IMR-90 (cell line): Measurements from ENCODE around the gene ASXL2. TPM values are rescaled to one million over a fixed set of nuclear protein-coding genes. Genes with fewer than 3 reads are reported as not detected.
"Not testable (repeated sequence)": the region's sequence is repeated elsewhere in the genome, so short reads cannot be mapped to it uniquely, and the experiment has no call there.

ENCODE experiments used
- ATAC-seq: fragments of 200-7000 bp; cut with Tn5 transposase; 2 replicates; pipeline ENCODE4 v1.9.1; 2020; ENCODE audit warnings: low read depth, mild to moderate bottlenecking, moderate library complexity
- BruUV-seq: library from RNA; stranded (reverse); fragments of 400-500 nt; replicated peaks from 2 replicates; lab custom pipeline; 2021; lab: Mats Ljungman, UMichigan
- CTCF ChIA-PET: fragments of 300-600 bp; formaldehyde crosslinking; extraction: SDS; loops from one replicate; lab custom pipeline; 2021; ENCODE audit warnings: antibody characterized with exemption; lab: Yijun Ruan, JAX
- POLR2A ChIA-PET: fragments of 300-600 bp; sonication (Branson Sonifier 250); formaldehyde crosslinking; loops from one replicate; lab custom pipeline; 2022; ENCODE audit warnings: antibody characterized with exemption; ENCODE audit not compliant: unreplicated experiment; lab: Charles Lee
- DNase-seq: peaks from one replicate; pipeline ENCODE4 v3.0.0; 2013
- H2AFZ ChIP-seq: replicated peaks from 2 replicates; pipeline ENCODE3; 2013; ENCODE audit warnings: low read length, mild to moderate bottlenecking; ENCODE audit not compliant: poor library complexity
- H2AK5ac ChIP-seq: 2 replicates; pipeline ENCODE4 v1.6.1; 2013; ENCODE audit warnings: low read depth, low read length, inconsistent platforms
- H2AK9ac ChIP-seq: replicated peaks from 2 replicates; pipeline ENCODE3; 2013; ENCODE audit warnings: mild to moderate bottlenecking, low read depth, low read length, moderate library complexity; ENCODE audit not compliant: poor library complexity
- H2BK120ac ChIP-seq: 2 replicates; pipeline ENCODE4 v1.6.1; 2013; ENCODE audit warnings: low read depth, low read length, inconsistent platforms
- H2BK15ac ChIP-seq: 3 replicates; pipeline ENCODE4 v1.6.1; 2013; ENCODE audit warnings: low read depth, low read length, inconsistent platforms
- H2BK20ac ChIP-seq: 2 replicates; pipeline ENCODE4 v1.6.1; 2013; ENCODE audit warnings: low read depth, mild to moderate bottlenecking, inconsistent platforms, low read length, moderate library complexity
- H2BK5ac ChIP-seq: 2 replicates; pipeline ENCODE4 v1.6.1; 2013; ENCODE audit warnings: mild to moderate bottlenecking, low read depth, low read length, inconsistent platforms; ENCODE audit not compliant: poor library complexity, severe bottlenecking
- H3K14ac ChIP-seq: replicated peaks from 2 replicates; pipeline ENCODE4 v1.6.1; 2013; ENCODE audit warnings: low read depth, low read length, inconsistent platforms
- H3K18ac ChIP-seq: 2 replicates; pipeline ENCODE4 v1.6.1; 2013; ENCODE audit warnings: low read depth, low read length, control low read depth
- H3K23ac ChIP-seq: 2 replicates; pipeline ENCODE4 v1.6.1; 2013; ENCODE audit warnings: low read depth, low read length, inconsistent platforms
- H3K27ac ChIP-seq: 2 replicates; pipeline ENCODE4 v1.5.1; 2013; ENCODE audit warnings: mild to moderate bottlenecking, control low read depth, low read length; ENCODE audit not compliant: insufficient read depth
- H3K27me3 ChIP-seq: 2 replicates; pipeline ENCODE4 v1.6.1; 2013; ENCODE audit warnings: low read length; ENCODE audit not compliant: control insufficient read depth, insufficient read depth
- H3K36me3 ChIP-seq: 2 replicates; pipeline ENCODE4 v1.6.1; 2013; ENCODE audit warnings: low read length, mixed read lengths; ENCODE audit not compliant: control insufficient read depth, insufficient read depth
- H3K4ac ChIP-seq: 2 replicates; pipeline ENCODE4 v1.6.1; 2013; ENCODE audit warnings: low read depth, low read length, inconsistent platforms
- H3K4me1 ChIP-seq: 2 replicates; pipeline ENCODE4 v1.6.1; 2013; ENCODE audit warnings: low read length, mixed read lengths; ENCODE audit not compliant: control insufficient read depth, insufficient read depth
- H3K4me2 ChIP-seq: 2 replicates; pipeline ENCODE4 v1.6.1; 2013; ENCODE audit warnings: low read depth, mild to moderate bottlenecking, control low read depth, low read length, moderate library complexity
- H3K4me3 ChIP-seq: 2 replicates; pipeline ENCODE4 v1.5.1; 2013; ENCODE audit warnings: low read depth, mild to moderate bottlenecking, control low read depth, low read length, moderate library complexity; ENCODE audit not compliant: insufficient read depth
- H3K56ac ChIP-seq: 2 replicates; pipeline ENCODE4 v1.6.1; 2013; ENCODE audit warnings: low read length, inconsistent platforms; ENCODE audit not compliant: insufficient read depth; ENCODE audit errors: extremely low read depth
- H3K79me1 ChIP-seq, 2 experiments: 2 replicates each; pipeline ENCODE4 v1.6.1; 2013; ENCODE audit warnings: low read length in 2 of 2, inconsistent platforms in 1 of 2, low read depth in 1 of 2
- H3K9ac ChIP-seq: 2 replicates; pipeline ENCODE4 v1.6.1; 2013; ENCODE audit warnings: low read depth, low read length, control low read depth
- H3K9me1 ChIP-seq: 2 replicates; pipeline ENCODE4 v1.6.1; 2013; ENCODE audit warnings: low read length, inconsistent platforms; ENCODE audit not compliant: insufficient read depth
- H3K9me3 ChIP-seq: 2 replicates; pipeline ENCODE4 v1.6.1; 2013; ENCODE audit warnings: low read length; ENCODE audit not compliant: control insufficient read depth, insufficient read depth
- H4K20me1 ChIP-seq: 2 replicates; pipeline ENCODE4 v1.6.1; 2013; ENCODE audit warnings: low read length, inconsistent platforms; ENCODE audit not compliant: insufficient read depth
- H4K5ac ChIP-seq: 2 replicates; pipeline ENCODE4 v1.6.1; 2013; ENCODE audit warnings: mild to moderate bottlenecking, low read depth, low read length, control low read depth
- H4K8ac ChIP-seq, 2 experiments: 2 replicates each; pipeline ENCODE4 v1.6.1; 2013; ENCODE audit warnings: low read depth in 2 of 2, low read length in 2 of 2, control low read depth in 1 of 2, inconsistent platforms in 1 of 2
- H4K91ac ChIP-seq: 2 replicates; pipeline ENCODE4 v1.6.1; 2013; ENCODE audit warnings: low read depth, low read length, inconsistent platforms; ENCODE audit not compliant: insufficient read depth
- WGBS, 2 experiments: methylation state at CpG; one replicate each; pipeline versions ENCODE4 v1.1.5 to v1.1.7; 2013; ENCODE audit warnings: missing lambda C conversion rate in 2 of 2; ENCODE audit not compliant: insufficient read length in 1 of 2; ENCODE audit errors: extremely low coverage in 2 of 2; 5-methylcytosine and 5-hydroxymethylcytosine counted together
- dilution Hi-C: fragments of 300-500 bp; cut with HindIII; formaldehyde crosslinking; loops from one replicate; pipeline ENCODE4 v1.14.3; 2018; ENCODE audit warnings: low sequenced_read_pairs; ENCODE audit not compliant: unreplicated experiment
- in situ Hi-C: fragments of 300-500 bp; cut with MboI; formaldehyde crosslinking; loops from 3 replicates; pipeline ENCODE4 v1.14.3; 2019; ENCODE audit warnings: low sequenced_read_pairs, inconsistent platforms, mixed read lengths
- intact Hi-C: fragments of 100-400 bp; cut with micrococcal nuclease; formaldehyde crosslinking; loops from 2 replicates; pipeline ENCODE4 v1.10.0; 2022
- polyA plus RNA-seq, 3 experiments: library from polyadenylated mRNA; depleted of rRNA; stranded (reverse); fragments of >200 nt; gene quantifications; 2 replicates each; pipeline ENCODE4 v1.2.3, GENCODE V29; 2012; ENCODE audit warnings: low replicate concordance in 1 of 3
- total RNA-seq: library from RNA; depleted of rRNA; stranded (reverse); fragments of >200 nt; gene quantifications from 2 replicates; pipeline ENCODE4 v1.2.3, GENCODE V29; 2012

The ASXL2 gene
- total and polyA plus RNA-seq, 2 of the 4 experiments (the other 2 are of a cell fraction): 5.3 to 8.1 TPM

- in situ Hi-C loops, H3K9me1 ChIP-seq, dilution Hi-C loops, H3K18ac ChIP-seq, H3K4ac ChIP-seq, intact Hi-C loops, H2AK9ac ChIP-seq, H3K4me3 ChIP-seq, H3K79me1 ChIP-seq, DNase-seq, H3K4me1 ChIP-seq, H3K27ac ChIP-seq, BruUV-seq, H4K20me1 ChIP-seq, H3K14ac ChIP-seq, POLR2A ChIA-PET, H3K36me3 ChIP-seq, H2BK15ac ChIP-seq, H2BK20ac ChIP-seq, H3K56ac ChIP-seq, H3K4me2 ChIP-seq, ATAC-seq, H2BK120ac ChIP-seq, CTCF ChIA-PET, H2BK5ac ChIP-seq, H3K9ac ChIP-seq, H2AK5ac ChIP-seq, H3K27me3 ChIP-seq, H3K9me3 ChIP-seq, H4K8ac ChIP-seq, H4K91ac ChIP-seq, H4K5ac ChIP-seq, H2AFZ ChIP-seq, H3K23ac ChIP-seq: not testable (repeated sequence)
- WGBS, 2 experiments: 89% methylated on average over 5 of the region's 16 CpGs; no CpG with 5 or more reads in 1 of the 2 experiments
Observed at GRCh38 chr2:25915944-25916772, 37.9 kb upstream of the ASXL2 start.

GRCh38 chr2:25915411-25915810 lies 37.1 kb upstream of the ASXL2 start:
- H3K14ac ChIP-seq, ATAC-seq, H3K4me3 ChIP-seq, H3K4me2 ChIP-seq, H3K23ac ChIP-seq, H4K91ac ChIP-seq, H3K9me1 ChIP-seq, intact Hi-C loops, H2BK5ac ChIP-seq, CTCF ChIA-PET, H3K79me1 ChIP-seq, H2BK120ac ChIP-seq, dilution Hi-C loops, H3K36me3 ChIP-seq, H4K20me1 ChIP-seq, DNase-seq, in situ Hi-C loops, BruUV-seq, H2AK9ac ChIP-seq, H4K5ac ChIP-seq, H2AK5ac ChIP-seq, H3K18ac ChIP-seq, H3K9me3 ChIP-seq, H3K9ac ChIP-seq, H3K27ac ChIP-seq, H3K56ac ChIP-seq, POLR2A ChIA-PET, H2BK15ac ChIP-seq, H2BK20ac ChIP-seq, H3K4ac ChIP-seq, H3K4me1 ChIP-seq, H3K27me3 ChIP-seq, H4K8ac ChIP-seq, H2AFZ ChIP-seq: not testable (repeated sequence)
- WGBS, 2 experiments: 100% methylated on average over 1 of the region's 33 CpGs; no CpG with 5 or more reads in 1 of the 2 experiments
